HG03521 (cell line): Measurements from ENCODE around the gene ITGB5.

Experiments
- ATAC-seq: cut with Tn5 transposase; IDR thresholded peaks from one replicate; pipeline ENCODE4 v1.9.1; 2021; ENCODE audit warnings: mild to moderate bottlenecking, moderate library complexity; ENCODE audit not compliant: unreplicated experiment

Gene ITGB5

GRCh38 chr3:124896824-124897526, 9.8 kb upstream of the ITGB5 start:
- ATAC-seq, result no peak

GRCh38 chr3:124895756-124896155, 8.6 kb upstream of the ITGB5 start:
- ATAC-seq, result no peak

DNA sequence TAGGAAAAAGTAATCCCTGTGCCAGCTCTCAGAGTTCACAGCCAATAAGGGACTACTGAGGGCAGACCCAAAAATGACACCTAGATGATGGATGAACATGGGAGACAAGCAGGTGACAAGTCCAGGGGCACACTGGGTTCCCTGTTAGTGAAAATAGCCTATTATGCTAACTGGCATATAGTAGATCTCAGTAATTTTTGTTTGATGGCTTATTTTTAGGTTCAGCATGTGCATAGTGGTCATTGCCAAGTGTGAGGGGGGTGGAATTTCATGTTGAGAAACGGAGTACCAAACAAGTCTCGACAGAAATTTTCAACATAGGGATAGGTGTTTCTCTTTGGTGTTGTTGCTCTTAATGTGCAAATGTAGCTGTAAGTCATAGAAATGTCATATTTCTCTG, 6.4 kb upstream of the ITGB5 start:
- ATAC-seq, result no peak

GRCh38 chr3:124890573-124891190, 3.5 kb upstream of the ITGB5 start:
- no peak for ATAC-seq

DNA sequence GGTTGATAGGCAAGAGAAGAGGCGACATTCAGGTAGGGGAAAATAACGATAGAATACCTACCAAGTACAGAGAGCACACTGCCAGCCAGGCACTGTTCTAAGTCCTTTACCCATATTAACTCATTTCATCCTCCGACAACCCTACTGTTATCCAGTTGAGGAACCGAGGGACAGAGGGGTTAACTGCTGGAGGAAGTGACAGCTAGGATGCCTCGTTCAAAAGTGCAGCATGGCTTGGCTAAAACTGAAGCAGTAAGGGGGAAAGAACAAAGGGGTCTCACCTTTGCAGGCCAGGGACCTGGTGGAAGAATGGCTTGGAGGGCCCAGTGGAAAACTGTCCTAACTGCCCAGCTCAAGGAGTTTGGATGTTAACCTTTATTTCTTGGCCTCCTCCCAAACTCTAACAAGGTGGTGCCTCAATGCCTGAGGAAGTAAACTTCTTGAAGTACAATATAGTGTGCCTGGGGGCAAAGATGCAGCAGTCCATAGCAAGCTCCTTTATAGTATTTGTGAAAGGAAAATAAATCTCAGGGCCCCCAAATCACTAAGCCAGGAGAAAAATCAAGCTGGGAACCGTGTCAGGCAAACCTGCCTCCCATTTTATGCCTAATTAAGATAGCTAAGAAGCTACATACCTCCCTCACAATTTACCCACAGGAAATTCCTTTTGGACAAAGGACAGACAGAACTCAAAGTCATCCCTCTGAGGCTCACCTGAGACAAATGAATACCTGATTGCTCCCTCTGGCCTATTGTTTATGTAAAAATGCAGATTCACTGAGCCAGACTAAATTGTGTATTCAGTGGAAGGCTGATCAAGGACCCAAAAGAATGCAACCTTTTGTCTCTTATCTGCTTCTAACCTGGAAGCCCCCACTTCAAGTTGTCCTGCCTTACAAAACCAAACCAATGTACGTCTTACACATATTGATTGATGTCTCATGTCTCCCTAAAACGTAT, 1.6 kb upstream of the ITGB5 start:
- ATAC-seq, result no peak

- no peak for ATAC-seq
Measured at GRCh38 chr3:124887932-124888298, 750 bp upstream of the ITGB5 start.

- ATAC-seq, result peak; percentile 40
Measured at GRCh38 chr3:124886168-124887056, 753 bp downstream of the ITGB5 start.

- no peak for ATAC-seq
Measured at GRCh38 chr3:124885466-124886167, 1.5 kb downstream of the ITGB5 start.

DNA sequence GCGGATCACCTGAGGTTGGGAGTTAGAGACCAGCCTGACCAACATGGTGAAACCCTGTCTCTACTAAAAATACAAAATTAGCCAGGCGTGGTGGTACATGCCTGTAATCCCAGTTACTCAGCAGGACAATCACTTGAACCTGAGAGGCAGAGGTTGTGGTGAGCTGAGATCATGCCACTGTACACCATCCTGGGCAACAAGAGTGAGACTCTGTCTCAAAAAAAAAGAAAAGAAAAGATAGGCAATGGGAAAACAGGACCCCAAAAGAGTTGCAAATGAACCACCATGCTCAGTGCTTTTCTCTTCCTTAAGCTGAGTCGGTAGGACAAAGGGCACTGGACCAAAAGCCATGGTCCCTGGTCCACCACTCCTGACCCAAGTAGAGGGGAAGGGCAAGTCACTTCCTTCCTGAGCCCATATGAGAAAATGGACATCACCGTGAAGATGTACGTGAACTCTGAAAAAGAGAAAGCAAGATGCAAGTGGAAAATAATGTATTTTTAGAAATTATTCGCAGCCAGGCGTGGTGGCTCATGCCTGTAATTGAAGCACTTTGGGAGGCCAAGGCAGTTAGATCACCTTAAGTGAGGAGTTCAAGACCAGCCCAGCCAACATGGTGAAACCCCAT, 2.6 kb downstream of the ITGB5 start:
- no peak for ATAC-seq

GRCh38 chr3:124883766-124884473, 3.2 kb downstream of the ITGB5 start:
- no peak for ATAC-seq

DNA sequence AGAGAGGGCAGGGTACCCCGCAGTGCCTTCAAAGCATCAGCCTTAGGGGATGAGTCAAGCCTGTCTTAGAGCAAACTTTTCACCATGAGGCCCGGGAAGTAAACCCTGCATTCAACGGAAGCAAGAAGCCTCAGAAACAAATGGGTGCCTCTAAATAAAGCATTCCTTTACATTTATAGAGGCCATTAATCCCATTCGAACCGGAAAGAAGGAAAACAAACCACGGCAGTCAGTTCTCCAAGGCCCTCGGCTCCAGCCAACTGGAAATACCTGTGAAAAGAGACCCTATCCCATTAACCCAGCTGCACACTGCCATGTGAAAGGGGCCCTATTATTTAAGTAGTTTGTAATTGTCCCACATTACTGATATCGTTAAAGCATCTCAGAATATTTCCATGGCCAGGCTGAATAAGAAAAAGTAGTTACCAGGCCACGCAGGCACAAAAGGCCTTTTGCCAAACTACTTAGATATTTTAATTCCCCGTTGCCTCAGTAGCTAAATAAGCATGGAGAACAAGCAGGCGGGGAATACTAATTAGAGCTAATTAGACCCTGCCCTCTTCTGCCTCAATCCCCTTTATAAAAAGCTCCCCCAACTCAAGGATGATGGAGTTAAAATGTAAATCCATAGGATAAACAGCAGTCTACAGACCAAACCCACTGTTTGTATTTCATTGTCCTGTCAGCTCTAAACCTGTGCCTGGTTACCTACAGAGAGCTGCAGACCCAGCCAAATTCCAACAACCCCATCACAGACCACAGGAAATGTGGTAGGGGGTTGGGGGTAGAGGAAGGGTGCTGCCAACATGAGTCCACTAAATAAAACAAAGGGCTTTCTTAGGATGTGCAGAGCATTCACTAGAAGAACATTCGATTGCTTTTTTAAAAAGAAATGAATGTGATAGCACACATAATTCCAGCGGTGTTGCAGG, 4.1 kb downstream of the ITGB5 start:
- ATAC-seq, result no peak

DNA sequence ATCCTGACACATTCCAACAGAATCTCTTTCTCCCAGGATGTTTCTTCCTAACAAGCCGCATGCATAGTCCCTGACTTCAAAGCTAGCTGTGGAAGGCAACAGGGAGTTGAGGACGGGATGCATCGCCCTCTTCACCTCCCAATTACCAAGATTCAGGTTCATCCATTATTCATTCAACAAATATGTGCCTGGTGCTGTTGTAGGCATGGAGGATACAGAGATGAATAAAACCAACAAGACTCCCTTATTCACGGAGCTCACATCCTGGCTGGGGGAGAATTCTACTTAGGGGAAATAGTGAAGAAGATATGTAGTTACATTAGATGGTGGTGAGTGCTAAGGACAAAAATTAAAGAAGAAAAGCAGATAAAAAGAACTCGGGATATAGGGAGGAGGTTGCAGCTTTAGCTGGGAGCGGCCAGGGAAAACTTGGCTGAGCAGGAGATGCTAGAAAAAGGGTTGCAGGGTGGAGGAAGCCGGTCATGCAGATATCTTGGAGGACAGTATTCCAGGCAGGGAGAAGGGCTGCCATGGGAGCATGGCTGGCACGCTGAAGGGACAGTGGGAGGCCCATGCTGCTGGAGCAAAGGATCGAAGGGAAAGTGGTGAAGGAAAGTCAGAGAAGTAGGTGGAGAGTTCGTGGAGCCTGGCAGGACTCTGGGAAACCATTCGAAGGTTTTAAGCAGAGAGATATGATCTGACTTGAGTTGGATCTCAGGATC, 5.0 kb downstream of the ITGB5 start:
- ATAC-seq, result no peak

DNA sequence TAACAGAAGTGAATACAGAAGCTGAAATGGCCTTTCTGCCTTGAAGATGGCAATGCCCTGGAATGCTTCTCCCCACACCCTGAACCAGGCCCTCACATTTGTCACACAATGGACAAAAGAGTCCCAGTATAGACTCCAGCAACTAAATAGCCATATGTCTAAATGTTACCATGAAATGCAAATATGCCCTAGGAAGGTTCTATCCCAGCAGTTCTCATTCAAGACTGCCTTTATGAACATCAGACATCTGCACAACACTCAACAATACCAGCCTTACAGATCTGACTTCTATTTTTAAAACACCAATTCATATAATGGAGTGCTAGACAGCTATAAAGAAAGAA, 7.9 kb downstream of the ITGB5 start:
- ATAC-seq, result no peak

DNA sequence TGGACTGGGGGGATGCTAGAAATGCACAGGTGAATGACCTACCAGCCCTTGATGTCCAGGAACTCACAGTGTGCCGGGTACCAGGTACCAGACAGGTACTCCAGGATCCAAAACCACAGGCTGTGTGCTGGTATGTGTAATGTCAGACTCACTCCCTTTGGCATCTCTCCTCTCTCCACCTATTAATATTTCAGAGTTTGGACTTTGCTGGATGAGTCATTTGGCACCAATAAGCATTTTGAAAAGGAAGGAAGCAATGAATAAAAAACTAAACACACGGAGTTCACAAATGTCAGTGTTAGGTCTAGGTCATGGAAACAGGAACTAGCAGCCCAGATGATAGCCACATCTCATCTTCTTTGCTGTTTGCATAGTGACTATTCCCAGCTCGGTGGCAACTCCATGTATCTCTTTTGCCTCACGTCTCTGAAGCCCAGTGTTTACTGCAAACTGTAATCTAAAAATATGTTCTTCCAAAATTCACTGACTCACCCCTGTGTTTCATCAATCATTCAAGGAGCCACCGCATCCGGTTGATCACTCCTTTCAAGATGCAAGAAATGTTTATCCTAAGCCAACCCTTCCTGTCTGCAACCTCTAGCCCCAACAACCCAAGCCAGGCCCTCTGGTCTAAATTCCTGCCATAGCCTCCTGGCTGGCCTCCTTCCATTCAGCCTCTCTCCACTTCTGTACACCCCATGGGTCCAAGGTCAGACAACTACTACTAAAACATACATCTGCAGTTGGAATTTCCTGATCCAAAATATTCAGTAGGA, 8.4 kb downstream of the ITGB5 start:
- no peak for ATAC-seq

GRCh38 chr3:124877674-124878073, 9.5 kb downstream of the ITGB5 start:
- ATAC-seq, result no peak

GRCh38 chr3:124876401-124876878, 10.7 kb downstream of the ITGB5 start:
- no peak for ATAC-seq

GRCh38 chr3:124873226-124873625, 13.9 kb downstream of the ITGB5 start:
- ATAC-seq, result no peak
